Natural killer cell (primary cell): Measurements from ENCODE around the gene C12orf75. TPM values are rescaled to one million over a fixed set of nuclear protein-coding genes. Genes with fewer than 3 reads are reported as not detected.
"Not testable (repeated sequence)": the region's sequence is repeated elsewhere in the genome, so short reads cannot be mapped to it uniquely, and the experiment has no call there.

ENCODE experiments used
- ATAC-seq, 3 donors: fragments of 150-1000 bp in 2 of 3; fragments of 200-7000 bp in 1 of 3; cut with Tn5 transposase; 1 replicate in 1 of 3; 2 replicates in 2 of 3; pipeline ENCODE4 v1.10.0; 2021; ENCODE audit warnings: mild to moderate bottlenecking in 2 of 3, moderate library complexity in 2 of 3
- DNase-seq, 2 donors: peaks; one replicate each; pipeline versions ENCODE4 v3.0.0 to v3.0.0-alpha.2; 2013 to 2021; ENCODE audit warnings: mixed read lengths in 1 of 2
- H3K27ac ChIP-seq: one replicate; pipeline ENCODE4 v1.5.1; 2013; ENCODE audit warnings: mild to moderate bottlenecking, low read length
- H3K27me3 ChIP-seq: one replicate; pipeline ENCODE4 v1.6.1; 2013; ENCODE audit warnings: low read length; ENCODE audit not compliant: control insufficient read depth, insufficient read depth
- H3K36me3 ChIP-seq: one replicate; pipeline ENCODE4 v1.6.1; 2013; ENCODE audit warnings: low read length; ENCODE audit not compliant: control insufficient read depth, insufficient read depth
- H3K4me1 ChIP-seq: one replicate; pipeline ENCODE4 v1.6.1; 2013; ENCODE audit warnings: low read length; ENCODE audit not compliant: control insufficient read depth, insufficient read depth
- H3K4me3 ChIP-seq: one replicate; pipeline ENCODE4 v1.5.1; 2013; ENCODE audit warnings: low read length
- H3K9me3 ChIP-seq: one replicate; pipeline ENCODE4 v1.6.1; 2013; ENCODE audit warnings: low read length; ENCODE audit not compliant: control insufficient read depth, insufficient read depth
- H3K27ac Mint-ChIP-seq, 2 donors: one replicate each; pipeline ENCODE4 v1.8.0; 2022; ENCODE audit warnings: mild to moderate bottlenecking in 2 of 2, mixed read lengths in 2 of 2, moderate library complexity in 1 of 2
- H3K27me3 Mint-ChIP-seq, 2 donors: one replicate each; pipeline ENCODE4 v1.8.0; 2022; ENCODE audit warnings: low read depth in 2 of 2, mixed read lengths in 2 of 2
- H3K36me3 Mint-ChIP-seq: one replicate; pipeline ENCODE4 v1.8.0; 2022; ENCODE audit warnings: mixed read lengths
- H3K4me1 Mint-ChIP-seq, 2 donors: one replicate each; pipeline ENCODE4 v1.8.0; 2022; ENCODE audit warnings: mixed read lengths in 2 of 2
- H3K4me3 Mint-ChIP-seq: one replicate; pipeline ENCODE4 v1.8.0; 2022; ENCODE audit warnings: mild to moderate bottlenecking, moderate library complexity, mixed read lengths
- H3K9me3 Mint-ChIP-seq, 2 donors: one replicate each; pipeline ENCODE4 v1.8.0; 2022; ENCODE audit warnings: mixed read lengths in 2 of 2
- CTCF ChIP-seq: fragments of 200-600 bp; IDR thresholded peaks from one replicate; pipeline ENCODE4 v1.8.0; 2022; ENCODE audit warnings: antibody characterized with exemption
- WGBS: methylation state at CpG from one replicate; pipeline ENCODE4 v1.1.7; 2013; ENCODE audit warnings: missing lambda C conversion rate; ENCODE audit not compliant: insufficient coverage; 5-methylcytosine and 5-hydroxymethylcytosine counted together
- intact Hi-C: fragments of 100-400 bp; cut with micrococcal nuclease; formaldehyde crosslinking; loops from one replicate; pipeline ENCODE4 v1.14.2; 2022
- total RNA-seq, 4 donors: library from RNA; stranded (reverse); fragments of 120-200 nt in 1 of 4; gene quantifications; one replicate each; pipeline versions ENCODE4 v1.2.3 to v1.2.4, GENCODE V29; 2013 to 2022

The C12orf75 gene
- total RNA-seq, 3 donors from 2014 or later (not counting 1 experiment from before 2014, with no cell fraction given): 121 to 131 (median 128) TPM

GRCh38 chr12:105300883-105301282 lies 29.6 kb upstream of the C12orf75 start:
- Mint-ChIP-seq H3K27me3 (peaks cover 0 to 7% of the 10 kb centered on the region in 2 donors), H3K27ac (no peak overlapping the region), H3K36me3 (peaks cover 6% of the 10 kb centered on the region), H3K9me3 (peaks cover 7 to 11% of the 10 kb centered on the region in 2 donors), H3K4me3 (no peak overlapping the region), H3K4me1 (no peaks in the 10 kb centered on the region)
- intact Hi-C loops: no loop called here
- 95% methylated on average over 6 of the region's 6 CpGs for WGBS
- Histone ChIP-seq H3K36me3 (no peaks in the 10 kb centered on the region), H3K9me3 (peaks cover 4% of the 10 kb centered on the region), H3K4me3 (no peak overlapping the region), H3K27me3 (no peaks in the 10 kb centered on the region), H3K4me1 (no peaks in the 10 kb centered on the region), H3K27ac (no peak overlapping the region)
- DNase-seq (no peak), ATAC-seq (no peak)
- TF ChIP-seq CTCF: no peak

GRCh38 chr12:105301696-105302095 lies 28.8 kb upstream of the C12orf75 start:
- no peak overlapping the region for H3K27ac ChIP-seq
- Mint-ChIP-seq H3K4me1 (no peaks in the 10 kb centered on the region), H3K4me3 (no peak overlapping the region), H3K36me3 (peaks cover 6% of the 10 kb centered on the region), H3K27ac (no peak overlapping the region), H3K9me3 (peaks cover 7 to 11% of the 10 kb centered on the region in 2 donors), H3K27me3 (no peaks in the 10 kb centered on the region)
- no peak overlapping the region for H3K4me3 ChIP-seq
- TF ChIP-seq CTCF: no peak
- H3K9me3 ChIP-seq: peaks cover 4% of the 10 kb centered on the region
- ATAC-seq: no peak
- H3K27me3 ChIP-seq: no peaks in the 10 kb centered on the region
- DNase-seq: no peak
- no peaks in the 10 kb centered on the region for H3K4me1 ChIP-seq
- H3K36me3 ChIP-seq: no peaks in the 10 kb centered on the region
- WGBS: 99% methylated on average over 4 of the region's 5 CpGs
- intact Hi-C loops: no loop called here

GRCh38 chr12:105302986-105303385 lies 27.5 kb upstream of the C12orf75 start:
- ATAC-seq, H3K27me3 Mint-ChIP-seq, H3K36me3 Mint-ChIP-seq, DNase-seq, H3K27ac Mint-ChIP-seq, H3K4me3 ChIP-seq, intact Hi-C loops, H3K27me3 ChIP-seq, H3K4me3 Mint-ChIP-seq, H3K4me1 ChIP-seq, H3K9me3 Mint-ChIP-seq, H3K36me3 ChIP-seq, H3K27ac ChIP-seq, H3K4me1 Mint-ChIP-seq, H3K9me3 ChIP-seq: not testable (repeated sequence)
- WGBS: 91% methylated on average over 7 of the region's 7 CpGs

GRCh38 chr12:105304626-105305025 lies 25.9 kb upstream of the C12orf75 start:
- H3K4me1 ChIP-seq, H3K4me3 Mint-ChIP-seq, ATAC-seq, H3K4me3 ChIP-seq, H3K27ac ChIP-seq, H3K27ac Mint-ChIP-seq, H3K4me1 Mint-ChIP-seq, H3K27me3 Mint-ChIP-seq, H3K27me3 ChIP-seq, H3K9me3 ChIP-seq, DNase-seq, H3K36me3 ChIP-seq, H3K36me3 Mint-ChIP-seq, intact Hi-C loops, H3K9me3 Mint-ChIP-seq: not testable (repeated sequence)
- 96% methylated on average over 2 of the region's 2 CpGs for WGBS

GRCh38 chr12:105307601-105308314 lies 22.7 kb upstream of the C12orf75 start:
- H3K4me1 ChIP-seq, H3K36me3 ChIP-seq, H3K27me3 Mint-ChIP-seq, DNase-seq, H3K27me3 ChIP-seq, intact Hi-C loops, H3K27ac ChIP-seq, H3K9me3 ChIP-seq, H3K4me3 ChIP-seq, H3K27ac Mint-ChIP-seq, H3K36me3 Mint-ChIP-seq, H3K9me3 Mint-ChIP-seq, H3K4me1 Mint-ChIP-seq, H3K4me3 Mint-ChIP-seq, ATAC-seq: not testable (repeated sequence)
- WGBS: 52% methylated on average over 2 of the region's 6 CpGs

GRCh38 chr12:105308839-105309238 lies 21.7 kb upstream of the C12orf75 start:
- intact Hi-C loops, H3K9me3 ChIP-seq, H3K4me3 ChIP-seq, H3K9me3 Mint-ChIP-seq, H3K36me3 ChIP-seq, H3K4me1 ChIP-seq, H3K4me1 Mint-ChIP-seq, H3K36me3 Mint-ChIP-seq, H3K27me3 Mint-ChIP-seq, H3K4me3 Mint-ChIP-seq, H3K27ac Mint-ChIP-seq, H3K27me3 ChIP-seq, DNase-seq, ATAC-seq, H3K27ac ChIP-seq: not testable (repeated sequence)
- 100% methylated on average over 3 of the region's 4 CpGs for WGBS

GRCh38 chr12:105309384-105309783 lies 21.1 kb upstream of the C12orf75 start:
- ATAC-seq, H3K36me3 Mint-ChIP-seq: not testable (repeated sequence)

More at GRCh38 chr12:105309384-105309783, 21.1 kb upstream of the C12orf75 start:
- H3K27ac Mint-ChIP-seq, H3K36me3 ChIP-seq, H3K27me3 ChIP-seq, H3K4me3 ChIP-seq, H3K27ac ChIP-seq, H3K4me1 Mint-ChIP-seq, H3K4me3 Mint-ChIP-seq, H3K4me1 ChIP-seq, DNase-seq, intact Hi-C loops, H3K27me3 Mint-ChIP-seq, H3K9me3 ChIP-seq, H3K9me3 Mint-ChIP-seq: not testable (repeated sequence)
- WGBS: no CpG with 5 or more reads among the region's 3 CpGs
